GM23338 (cell line): ENCODE measurements around the gene BRCA1. TPM values are rescaled to one million over a fixed set of nuclear protein-coding genes. Genes with fewer than 3 reads are reported as not detected.

Source experiments
- ATAC-seq: fragments of 200-7000 bp; cut with Tn5 transposase; 3 replicates; pipeline ENCODE4 v1.9.1; 2020
- DNase-seq: peaks from one replicate; pipeline ENCODE4 v3.0.0-alpha.2; 2015; ENCODE audit warnings: low spot score
- H2AFZ ChIP-seq: fragments of 200-600 bp; sonication (generic); 2 replicates; pipeline ENCODE4 v1.8.0; 2016; ENCODE audit warnings: antibody characterized with exemption, mild to moderate bottlenecking, moderate library complexity
- H3F3A ChIP-seq: fragments of 200-600 bp; sonication (generic); replicated peaks from 2 replicates; pipeline ENCODE4 v1.8.0; 2017; ENCODE audit warnings: antibody characterized with exemption, mixed run types, low read depth
- H3K27ac ChIP-seq: fragments of 200-600 bp; sonication (generic); 2 replicates; pipeline ENCODE4 v1.6.1; 2016; ENCODE audit warnings: low read depth
- H3K27me3 ChIP-seq: fragments of 200-600 bp; sonication (generic); 2 replicates; pipeline ENCODE4 v1.8.0; 2016; ENCODE audit warnings: mild to moderate bottlenecking, mixed run types, moderate library complexity; ENCODE audit not compliant: insufficient read depth
- H3K36me3 ChIP-seq: fragments of 200-600 bp; sonication (generic); 2 replicates; pipeline ENCODE4 v1.8.0; 2016; ENCODE audit warnings: mild to moderate bottlenecking; ENCODE audit not compliant: insufficient read depth
- H3K4me1 ChIP-seq: fragments of 200-600 bp; sonication (generic); 2 replicates; pipeline ENCODE4 v1.8.0; 2016; ENCODE audit warnings: mild to moderate bottlenecking, moderate library complexity; ENCODE audit not compliant: insufficient read depth
- H3K4me2 ChIP-seq: fragments of 200-600 bp; sonication (generic); 2 replicates; pipeline ENCODE4 v1.7.1; 2017; ENCODE audit warnings: mixed run types
- H3K4me3 ChIP-seq: fragments of 200-600 bp; sonication (generic); 2 replicates; pipeline ENCODE4 v1.6.1; 2016; ENCODE audit warnings: mixed run types
- H3K79me2 ChIP-seq: fragments of 200-600 bp; sonication (generic); replicated peaks from 2 replicates; pipeline ENCODE4 v1.8.0; 2017; ENCODE audit warnings: mild to moderate bottlenecking; ENCODE audit not compliant: insufficient read depth
- H3K9me2 ChIP-seq: fragments of 200-600 bp; sonication (generic); 2 replicates; pipeline ENCODE4 v1.8.0; 2017; ENCODE audit not compliant: insufficient read depth
- H4K20me1 ChIP-seq: fragments of 200-600 bp; sonication (generic); replicated peaks from 2 replicates; pipeline ENCODE4 v1.8.0; 2017; ENCODE audit warnings: mild to moderate bottlenecking; ENCODE audit not compliant: insufficient read depth
- H3K27ac Mint-ChIP-seq: 2 replicates; pipeline ENCODE4 v1.8.0; 2020; ENCODE audit warnings: inconsistent platforms, mild to moderate bottlenecking, moderate library complexity, mixed read lengths
- H3K27me3 Mint-ChIP-seq: 3 replicates; pipeline ENCODE4 v1.8.0; 2022; ENCODE audit warnings: low read depth, mild to moderate bottlenecking, moderate library complexity, mixed read lengths, inconsistent platforms; ENCODE audit not compliant: insufficient read depth, poor library complexity
- H3K36me3 Mint-ChIP-seq: 3 replicates; pipeline ENCODE4 v1.8.0; 2021; ENCODE audit warnings: low read depth, mild to moderate bottlenecking, inconsistent platforms, moderate library complexity, mixed read lengths
- H3K4me1 Mint-ChIP-seq: 3 replicates; pipeline ENCODE4 v1.8.0; 2020; ENCODE audit warnings: mild to moderate bottlenecking, inconsistent platforms, mixed read lengths
- H3K4me3 Mint-ChIP-seq: 3 replicates; pipeline ENCODE4 v1.8.0; 2021; ENCODE audit warnings: moderate library complexity, mild to moderate bottlenecking, inconsistent platforms, mixed read lengths
- H3K9me3 Mint-ChIP-seq: 3 replicates; pipeline ENCODE4 v1.8.0; 2020; ENCODE audit warnings: moderate library complexity, mild to moderate bottlenecking, inconsistent platforms, mixed read lengths
- CREB1 ChIP-seq: fragments of 250-450 bp; sonication (Bioruptor Pico); IDR thresholded peaks from 2 replicates; pipeline ENCODE4 v1.5.0; 2020; ENCODE audit warnings: low read depth, mild to moderate bottlenecking, moderate library complexity
- CTCF ChIP-seq, 2 experiments: fragments of 200-600 bp in 1 of 2; sonication (generic) in 1 of 2; conservative IDR thresholded peaks; 2 replicates each; pipeline versions ENCODE4 v1.5.1 to v1.6.1; 2016 to 2017; ENCODE audit warnings: antibody characterized with exemption in 2 of 2, low read depth in 2 of 2, mild to moderate bottlenecking in 2 of 2, moderate library complexity in 1 of 2
- ETS1 ChIP-seq: IDR thresholded peaks from 2 replicates; pipeline ENCODE4 v1.6.1; 2016; ENCODE audit warnings: antibody characterized with exemption
- EZH2 ChIP-seq: fragments of 200-600 bp; sonication (generic); IDR thresholded peaks from one replicate; pipeline ENCODE4 v1.8.0; 2017; ENCODE audit warnings: antibody characterized with exemption, mild to moderate bottlenecking, low read depth; ENCODE audit not compliant: unreplicated experiment
- EZH2phosphoT487 ChIP-seq: fragments of 200-600 bp; sonication (generic); IDR thresholded peaks from one replicate; pipeline ENCODE4 v1.8.1; 2018; ENCODE audit warnings: antibody characterized with exemption; ENCODE audit not compliant: unreplicated experiment
- JUNB ChIP-seq: IDR thresholded peaks from one replicate; pipeline ENCODE4 v1.6.1; 2016; ENCODE audit warnings: antibody characterized with exemption; ENCODE audit not compliant: unreplicated experiment
- NANOG ChIP-seq: IDR thresholded peaks from 2 replicates; pipeline ENCODE4 v1.6.1; 2016; ENCODE audit warnings: antibody characterized with exemption, borderline replicate concordance
- POLR2AphosphoS5 ChIP-seq: IDR thresholded peaks from 2 replicates; pipeline ENCODE4 v1.6.1; 2016; ENCODE audit warnings: antibody characterized with exemption, low read depth
- REST ChIP-seq: IDR thresholded peaks from one replicate; pipeline ENCODE4 v1.6.1; 2018; ENCODE audit warnings: antibody characterized with exemption; ENCODE audit not compliant: unreplicated experiment
- STAT1 ChIP-seq: IDR thresholded peaks from one replicate; pipeline ENCODE4 v1.6.1; 2016; ENCODE audit warnings: antibody characterized with exemption; ENCODE audit not compliant: unreplicated experiment
- ZNF114 ChIP-seq: fragments of 250-450 bp; sonication (Bioruptor Pico); IDR thresholded peaks from 2 replicates; pipeline ENCODE4 v1.5.0; 2020; ENCODE audit warnings: mild to moderate bottlenecking, moderate library complexity
- ZNF331 ChIP-seq: fragments of 250-450 bp; sonication (Bioruptor Pico); IDR thresholded peaks from 2 replicates; pipeline ENCODE4 v1.5.0; 2020; ENCODE audit warnings: low read depth, mild to moderate bottlenecking, moderate library complexity
- ZNF462 ChIP-seq: fragments of 250-450 bp; sonication (Bioruptor Pico); IDR thresholded peaks from 2 replicates; pipeline ENCODE4 v1.5.0; 2020; ENCODE audit warnings: mild to moderate bottlenecking, moderate library complexity
- polyA plus RNA-seq: library from polyadenylated mRNA; unstranded; fragments of >200 nt; fragmentation: Nextera tagmentation; extraction: Ambion mirVana; gene quantifications from 2 replicates; pipeline ENCODE4 v1.2.1, GENCODE V29; 2016
- total RNA-seq: library from RNA; depleted of rRNA; stranded (reverse); fragments of >200 nt; shearing (Covaris generic); gene quantifications from 2 replicates; pipeline ENCODE4 v1.2.3, GENCODE V29; 2014

BRCA1 gene
- total and polyA plus RNA-seq, 2 experiments from 2014 or later = 43.2 to 45.9 TPM

GRCh38 chr17:43030137-43030767 lies 94.9 kb downstream of the BRCA1 start:
- H3K4me3 Mint-ChIP-seq = no peak overlapping the region
- peaks cover 21% of the 10 kb centered on the region for H3K36me3 Mint-ChIP-seq
- Histone ChIP-seq H3K4me2 (no peak overlapping the region), H4K20me1 (no peaks in the 10 kb centered on the region), H3K4me3 (no peak overlapping the region), H3K27me3 (no peaks in the 10 kb centered on the region), H3K36me3 (no peaks in the 10 kb centered on the region), H3K79me2 (peaks cover 14% of the 10 kb centered on the region; the same call in 1 of the 2 replicates), H3K4me1 (peaks cover 60% of the 10 kb centered on the region), H3K9me2 (no peaks in the 10 kb centered on the region), H2AFZ (no peak overlapping the region), H3K27ac (no peak overlapping the region), H3F3A (peaks cover 15% of the 10 kb centered on the region)
- ATAC-seq (no peak), DNase-seq (no peak)
- H3K27me3 Mint-ChIP-seq = peaks cover 30% of the 10 kb centered on the region
- no peaks in the 10 kb centered on the region for H3K9me3 Mint-ChIP-seq
- no peak for TF ChIP-seq ZNF114 (CRISPR knock-in tag)
- TF ChIP-seq CREB1 = no peak
- no peak for TF ChIP-seq ZNF331
- no peak for TF ChIP-seq REST
- no peak for TF ChIP-seq JUNB
- no peak for TF ChIP-seq ZNF462 (CRISPR knock-in tag)
- TF ChIP-seq NANOG = no peak
- TF ChIP-seq STAT1 = no peak
- TF ChIP-seq CTCF (conservative IDR thresholded peaks at IDR 0.05; ENCODE audit: low read depth in 2 of 2) = no peak
- TF ChIP-seq EZH2phosphoT487 = no peak
- no peak for TF ChIP-seq POLR2AphosphoS5
- TF ChIP-seq EZH2 = no peak
- TF ChIP-seq ETS1 = no peak
- peaks cover 57% of the 10 kb centered on the region for H3K4me1 Mint-ChIP-seq
- peak overlapping the region; percentile 4 for H3K27ac Mint-ChIP-seq
